ENCODE results near the gene TMEM242. TPM values are rescaled to one million over a fixed set of nuclear protein-coding genes. Genes with fewer than 3 reads are reported as not detected.

Gene TMEM242
- total and polyA plus RNA-seq, 10 donors: 3.7 to 16.0 (median 7.2) TPM

GRCh38 chr6:157316871-157317814 lies 6.2 kb downstream of the TMEM242 start:
- TF ChIP-seq POLR2AphosphoS5 (IDR thresholded peaks at IDR 0.05) (peak in 1 of 3 donors; percentile 66), CTCF (IDR thresholded peaks at IDR 0.05 in 8 of 11, conservative IDR thresholded peaks at IDR 0.05 in 3 of 11) (no peak), POLR2A (IDR thresholded peaks at IDR 0.05) (no peak)
- Histone ChIP-seq H3K27ac (peak overlapping the region in 5 of 8 donors; percentile 18 to 65 (median 41)), H3K27me3 (replicated peaks in 1 of 7) (no peaks in the 10 kb centered on the region), H3K36me3 (peaks cover 0 to 75% (median 32%) of the 10 kb centered on the region in 6 donors), H3K4me3 (no peak overlapping the region), H3K4me1 (peaks cover 6 to 48% (median 21%) of the 10 kb centered on the region in 6 donors), H3K9me3 (no peaks in the 10 kb centered on the region)
- no peak for DNase-seq
- intact Hi-C loops (cut with DNase I; ENCODE audit: low total_unique reads): loop anchor here (5.0 to 10.0 kb wide), 2 partner anchors 278 to 350 kb away; no protein-coding TSS in a partner anchor
- 37 to 53% (median 46%) methylated on average over 6 of the region's 6 CpGs for WGBS, 5 donors

GRCh38 chr6:157314705-157315321 lies 8.5 kb downstream of the TMEM242 start:
- Histone ChIP-seq H3K36me3 (peaks cover 0 to 65% (median 31%) of the 10 kb centered on the region in 6 donors), H3K4me3 (no peak overlapping the region), H3K4me1 (peaks cover 0 to 36% (median 12%) of the 10 kb centered on the region in 6 donors), H3K9me3 (no peaks in the 10 kb centered on the region), H3K27me3 (replicated peaks in 1 of 7) (no peaks in the 10 kb centered on the region), H3K27ac (peak overlapping the region in 1 of 8 donors; percentile 9)
- intact Hi-C loops (cut with DNase I; ENCODE audit: low total_unique reads): loop anchor here (5.0 to 10.0 kb wide), 2 partner anchors 280 to 352 kb away; no protein-coding TSS in a partner anchor
- 17 to 26% (median 24%) methylated on average over 7 of the region's 7 CpGs for WGBS, 5 donors
- DNase-seq: no peak
- TF ChIP-seq POLR2AphosphoS5 (IDR thresholded peaks at IDR 0.05) (no peak), POLR2A (IDR thresholded peaks at IDR 0.05) (no peak), CTCF (IDR thresholded peaks at IDR 0.05 in 8 of 11, conservative IDR thresholded peaks at IDR 0.05 in 3 of 11) (peak; percentile 41 to 89 (median 77))

- Histone ChIP-seq H3K4me1 (peaks cover 0 to 30% (median 12%) of the 10 kb centered on the region in 6 donors), H3K36me3 (peaks cover 0 to 57% (median 27%) of the 10 kb centered on the region in 6 donors), H3K9me3 (no peaks in the 10 kb centered on the region), H3K27ac (no peak overlapping the region), H3K4me3 (no peak overlapping the region), H3K27me3 (replicated peaks in 1 of 7) (no peaks in the 10 kb centered on the region)
- intact Hi-C loops (cut with DNase I; ENCODE audit: low total_unique reads): loop anchor here (10.0 kb wide), 1 partner anchor 281 kb away; no protein-coding TSS in a partner anchor
- 83 to 89% (median 87%) methylated on average over 29 of the region's 29 CpGs for WGBS, 5 donors
- TF ChIP-seq CTCF (IDR thresholded peaks at IDR 0.05 in 8 of 11, conservative IDR thresholded peaks at IDR 0.05 in 3 of 11): no peak
- no peak for TF ChIP-seq POLR2AphosphoS5 (IDR thresholded peaks at IDR 0.05)
- no peak for TF ChIP-seq POLR2A (IDR thresholded peaks at IDR 0.05)
- no peak for DNase-seq
These were observed 9.5 kb downstream of the TMEM242 start for GRCh38 chr6:157313531-157314467.

Data from spleen (tissue), 11 donors.